Measurements from ENCODE around the gene AKNA.

DNA sequence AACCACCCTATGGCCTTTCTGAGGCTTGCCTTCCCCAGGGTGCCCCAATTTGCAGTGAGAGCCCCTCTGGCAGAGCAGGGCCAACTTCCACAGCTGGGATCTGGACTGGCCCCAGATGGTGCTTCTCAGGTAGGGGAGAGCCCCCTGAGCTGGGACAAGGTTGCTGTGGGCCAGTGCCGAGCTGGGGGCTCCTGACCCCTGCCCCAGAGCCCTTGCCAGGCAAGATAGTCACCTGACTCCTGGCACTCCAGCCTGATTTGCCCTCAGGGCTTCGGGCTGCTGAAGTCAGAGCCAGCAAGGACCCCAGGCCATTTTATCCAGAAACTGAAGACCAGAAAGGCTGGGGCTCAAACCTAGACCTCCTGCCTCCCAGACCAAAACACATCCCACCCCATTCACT lies 33.4 kb upstream of the AKNA start:
- TF ChIP-seq, protein P1, sequence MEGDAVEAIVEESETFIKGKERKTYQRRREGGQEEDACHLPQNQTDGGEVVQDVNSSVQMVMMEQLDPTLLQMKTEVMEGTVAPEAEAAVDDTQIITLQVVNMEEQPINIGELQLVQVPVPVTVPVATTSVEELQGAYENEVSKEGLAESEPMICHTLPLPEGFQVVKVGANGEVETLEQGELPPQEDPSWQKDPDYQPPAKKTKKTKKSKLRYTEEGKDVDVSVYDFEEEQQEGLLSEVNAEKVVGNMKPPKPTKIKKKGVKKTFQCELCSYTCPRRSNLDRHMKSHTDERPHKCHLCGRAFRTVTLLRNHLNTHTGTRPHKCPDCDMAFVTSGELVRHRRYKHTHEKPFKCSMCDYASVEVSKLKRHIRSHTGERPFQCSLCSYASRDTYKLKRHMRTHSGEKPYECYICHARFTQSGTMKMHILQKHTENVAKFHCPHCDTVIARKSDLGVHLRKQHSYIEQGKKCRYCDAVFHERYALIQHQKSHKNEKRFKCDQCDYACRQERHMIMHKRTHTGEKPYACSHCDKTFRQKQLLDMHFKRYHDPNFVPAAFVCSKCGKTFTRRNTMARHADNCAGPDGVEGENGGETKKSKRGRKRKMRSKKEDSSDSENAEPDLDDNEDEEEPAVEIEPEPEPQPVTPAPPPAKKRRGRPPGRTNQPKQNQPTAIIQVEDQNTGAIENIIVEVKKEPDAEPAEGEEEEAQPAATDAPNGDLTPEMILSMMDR (IDR thresholded peaks at IDR 0.05; ENCODE audit: low read length) = no peak
- no peak for TF ChIP-seq EZH2 (IDR thresholded peaks at IDR 0.05; ENCODE audit: borderline replicate concordance, low read length)

Measured in OCI-LY1 (cell line).